HG03442 (cell line): ENCODE data around the gene SEPTIN6.

Source experiments
- ATAC-seq: cut with Tn5 transposase; IDR thresholded peaks from one replicate; pipeline ENCODE4 v1.9.1; 2021; ENCODE audit warnings: mild to moderate bottlenecking, moderate library complexity; ENCODE audit not compliant: unreplicated experiment

Gene SEPTIN6

DNA sequence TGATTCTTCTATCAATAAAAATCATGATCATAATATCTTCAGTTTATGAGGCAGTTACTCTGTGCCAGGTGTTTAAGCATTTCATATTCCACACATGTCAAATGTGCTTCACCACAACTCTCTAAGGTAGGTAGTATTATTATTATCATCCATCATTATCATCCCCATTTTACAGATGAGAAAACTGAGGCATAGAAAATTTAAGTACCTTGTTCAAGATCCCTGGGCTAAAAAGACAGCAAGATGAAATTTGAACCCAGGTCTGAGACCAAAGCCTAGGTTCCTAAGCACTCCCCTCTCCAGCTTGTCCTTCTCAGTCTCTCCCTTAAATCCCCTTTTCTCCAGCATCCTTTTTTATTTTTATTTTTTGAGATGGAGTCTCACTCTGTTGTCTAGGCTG, 33.4 kb downstream of the SEPTIN6 start:
- no peak for ATAC-seq

DNA sequence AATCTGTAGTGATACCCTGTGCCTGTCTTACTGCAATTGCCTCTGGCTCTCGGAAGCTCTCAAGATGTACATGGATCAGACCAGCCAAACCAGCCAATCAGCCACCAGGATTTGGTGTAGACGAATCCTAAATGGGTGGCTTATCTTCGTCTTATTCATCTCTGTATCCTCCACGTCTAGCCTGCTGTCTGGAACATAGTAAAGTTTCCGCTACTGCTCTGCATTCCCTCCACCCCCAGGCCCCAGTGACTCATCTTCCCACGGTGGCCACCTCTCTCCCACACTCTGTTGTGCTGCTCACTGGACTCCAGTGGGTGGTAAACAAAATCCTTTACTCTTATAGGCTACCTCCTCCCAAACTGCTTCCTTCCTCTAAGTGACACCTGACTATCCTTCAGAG, 37.8 kb downstream of the SEPTIN6 start:
- ATAC-seq, result no peak

DNA sequence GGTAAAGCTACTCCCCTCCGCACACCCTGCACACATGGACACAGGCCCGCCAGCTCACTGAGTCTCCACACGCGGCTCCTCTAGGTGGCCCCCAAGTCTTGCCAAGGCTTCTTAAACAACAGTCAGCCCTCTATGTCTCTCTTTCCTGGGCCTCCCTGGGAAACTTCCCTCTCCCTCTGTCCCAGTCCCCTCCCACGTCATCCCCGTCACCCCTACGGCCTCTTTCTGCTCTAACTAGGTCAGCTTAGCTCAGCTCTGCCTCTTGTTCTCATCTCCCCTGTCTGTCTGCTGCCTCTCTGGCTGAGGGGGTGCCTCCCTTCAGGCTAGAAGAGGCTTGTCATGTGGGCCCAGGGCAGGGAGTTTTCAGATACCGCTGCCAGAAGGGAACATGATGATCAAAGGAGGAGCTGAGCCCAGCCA, 38.8 kb downstream of the SEPTIN6 start:
- ATAC-seq, result no peak

GRCh38 chrX:119648421-119648775, 44.6 kb downstream of the SEPTIN6 start:
- no peak for ATAC-seq

DNA sequence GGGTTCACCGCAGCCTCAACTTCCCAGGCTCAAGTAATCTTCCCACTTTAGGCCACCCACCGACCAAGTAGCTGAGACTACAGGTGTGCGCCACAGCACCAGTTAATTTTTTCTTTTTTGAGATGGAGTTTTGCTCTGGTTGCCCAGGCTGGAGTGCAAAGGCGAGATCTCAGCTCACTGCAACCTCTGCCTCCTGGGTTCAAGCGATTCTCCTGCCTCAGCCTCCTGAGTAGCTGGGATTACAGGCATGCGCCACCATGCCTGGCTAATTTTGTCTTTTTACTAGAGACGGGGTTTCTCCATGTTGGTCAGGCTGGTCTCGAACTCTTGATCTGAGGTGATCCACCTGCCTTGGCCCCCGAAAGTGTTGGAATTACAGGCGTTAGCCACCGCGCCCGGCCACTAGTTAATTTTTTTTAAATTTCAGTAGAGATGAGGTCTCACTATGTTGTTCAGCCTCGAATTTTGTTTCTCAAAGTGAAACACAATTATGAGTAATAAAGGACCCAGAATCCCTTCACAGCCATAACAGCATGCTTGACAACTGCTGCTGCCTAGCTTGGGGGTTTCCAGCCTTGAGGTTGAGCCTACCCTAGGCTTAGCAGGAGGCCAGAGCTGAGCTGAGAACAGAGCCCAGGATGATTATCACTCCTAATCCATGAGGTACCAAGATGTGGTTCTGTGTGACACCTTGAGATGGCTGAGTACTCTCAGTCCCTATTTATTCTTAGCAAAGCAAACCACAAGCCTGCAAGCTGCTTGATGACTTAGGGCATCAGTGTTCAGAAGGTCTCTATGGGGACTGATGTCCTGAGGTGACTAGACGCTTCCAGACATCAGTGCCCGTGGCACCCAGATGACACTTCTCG, 45.2 kb downstream of the SEPTIN6 start:
- ATAC-seq, result peak; percentile 96

DNA sequence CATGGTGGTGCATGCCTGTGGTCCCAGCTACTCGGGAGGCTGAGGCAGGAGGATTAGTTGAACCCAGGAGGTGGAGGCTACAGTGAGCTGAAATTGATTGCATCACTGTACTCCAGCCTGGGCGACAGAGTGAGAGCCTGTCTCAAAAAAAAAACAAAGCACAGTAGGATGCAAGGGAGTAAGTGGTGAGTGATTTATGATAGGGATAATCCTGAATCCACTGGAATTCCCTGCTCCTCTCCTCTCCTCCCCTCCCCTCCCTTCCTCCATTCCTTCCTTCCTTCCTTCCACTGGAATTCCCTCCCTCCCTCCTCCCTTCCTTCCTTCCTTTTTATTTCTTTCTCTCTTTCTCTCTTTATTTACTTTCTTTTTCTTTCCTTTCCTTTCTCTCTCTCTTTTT, 45.9 kb downstream of the SEPTIN6 start:
- no peak for ATAC-seq

DNA sequence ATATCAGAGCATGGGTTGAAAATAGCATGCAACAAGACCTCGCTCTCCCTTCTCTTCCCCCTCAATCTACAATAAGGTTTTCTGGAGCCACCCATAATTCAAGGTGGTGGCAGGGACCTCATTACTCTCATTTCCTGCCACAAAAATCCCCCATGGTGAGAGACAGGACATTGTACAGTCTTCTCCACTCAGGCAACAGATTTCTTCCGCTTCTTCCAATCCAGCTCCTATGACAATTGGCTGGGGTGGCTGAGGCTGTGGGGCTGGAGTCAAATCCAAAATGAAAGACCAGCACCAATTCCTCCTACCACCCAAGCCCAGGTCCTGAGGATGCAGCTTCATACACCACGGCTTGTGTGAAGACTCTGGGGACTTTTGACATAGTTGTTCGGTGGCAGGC, 46.5 kb downstream of the SEPTIN6 start:
- no peak for ATAC-seq

GRCh38 chrX:119643696-119644095, 49.3 kb downstream of the SEPTIN6 start:
- ATAC-seq, result no peak
